SH-SY5Y (cell line): ENCODE results near the gene TTC38.

ENCODE experiments used
- GATA2 ChIP-seq: IDR thresholded peaks from 2 replicates; pipeline ENCODE4 v1.6.1; 2011; ENCODE audit warnings: mild to moderate bottlenecking, low read depth, low read length
- GATA3 ChIP-seq: IDR thresholded peaks from 2 replicates; pipeline ENCODE4 v1.6.1; 2011; ENCODE audit warnings: low read depth, mild to moderate bottlenecking, low read length, moderate library complexity

GRCh38 chr22:46242076-46242475 is 25.7 kb upstream of the TTC38 start:
- no peak for TF ChIP-seq GATA3
- no peak for TF ChIP-seq GATA2
